Activated T-helper 2 cell treated with anti-CD3 and anti-CD28 coated beads, Interferon-gamma antibody, Interleukin-2, Interleukin-4, amounts not matched to agents 10 μg/mL and 5 μg/mL and 100 μg/mL, durations not matched to agents 14 hours and 24 hours and 36 hours (primary cell): ENCODE measurements around the gene GALR2. TPM values are rescaled to one million over a fixed set of nuclear protein-coding genes. Genes with fewer than 3 reads are reported as not detected.
"Not testable (repeated sequence)": the region's sequence is repeated elsewhere in the genome, so short reads cannot be mapped to it uniquely, and the experiment has no call there.

Source experiments
- DNase-seq: peaks from one replicate; pipeline ENCODE4 v3.0.0; 2021; ENCODE audit warnings: low spot score
- H3K27ac Mint-ChIP-seq: one replicate; pipeline ENCODE4 v1.8.0; 2021; ENCODE audit warnings: mixed read lengths
- H3K27me3 Mint-ChIP-seq: one replicate; pipeline ENCODE4 v1.8.0; 2021; ENCODE audit warnings: low read depth, mixed read lengths
- H3K36me3 Mint-ChIP-seq: one replicate; pipeline ENCODE4 v1.8.0; 2021; ENCODE audit warnings: low read depth, mixed read lengths
- H3K4me1 Mint-ChIP-seq: one replicate; pipeline ENCODE4 v1.8.0; 2021; ENCODE audit warnings: low read depth, mixed read lengths
- H3K4me3 Mint-ChIP-seq: one replicate; pipeline ENCODE4 v1.8.0; 2021; ENCODE audit warnings: low read depth, mild to moderate bottlenecking, moderate library complexity, mixed read lengths
- H3K9me3 Mint-ChIP-seq: one replicate; pipeline ENCODE4 v1.8.0; 2021; ENCODE audit warnings: mixed read lengths
- intact Hi-C: fragments of 100-400 bp; cut with micrococcal nuclease; formaldehyde crosslinking; loops from one replicate; pipeline ENCODE4 v1.15.1; 2023
- total RNA-seq: library from RNA; stranded (reverse); gene quantifications from 2 replicates; pipeline ENCODE4 v1.2.3, GENCODE V29; 2022

Gene GALR2
- total RNA-seq, 1 donor from 2014 or later = 10.7 TPM

GRCh38 chr17:76056882-76057281 lies 17.7 kb upstream of the GALR2 start:
- H3K27ac Mint-ChIP-seq = no peak overlapping the region
- H3K9me3 Mint-ChIP-seq = no peaks in the 10 kb centered on the region
- no peak for DNase-seq
- intact Hi-C loops = no loop called here
- H3K27me3 Mint-ChIP-seq = no peaks in the 10 kb centered on the region
- H3K36me3 Mint-ChIP-seq = peaks cover 70% of the 10 kb centered on the region
- H3K4me3 Mint-ChIP-seq = no peak overlapping the region
- peaks cover 9% of the 10 kb centered on the region for H3K4me1 Mint-ChIP-seq

- H3K4me3 Mint-ChIP-seq, H3K9me3 Mint-ChIP-seq, H3K27me3 Mint-ChIP-seq, H3K27ac Mint-ChIP-seq, DNase-seq, intact Hi-C loops, H3K4me1 Mint-ChIP-seq: not testable (repeated sequence)
- peaks cover 75% of the 10 kb centered on the region for H3K36me3 Mint-ChIP-seq
Measured at GRCh38 chr17:76058264-76058663, 16.3 kb upstream of the GALR2 start.

GRCh38 chr17:76063875-76064546 lies 10.6 kb upstream of the GALR2 start:
- H3K36me3 Mint-ChIP-seq = peaks cover 82% of the 10 kb centered on the region
- H3K27me3 Mint-ChIP-seq = no peaks in the 10 kb centered on the region
- H3K4me3 Mint-ChIP-seq = peak overlapping the region; percentile 55
- peaks cover 20% of the 10 kb centered on the region for H3K4me1 Mint-ChIP-seq
- no peak for DNase-seq
- no peaks in the 10 kb centered on the region for H3K9me3 Mint-ChIP-seq
- H3K27ac Mint-ChIP-seq = peak overlapping the region; percentile 68
- intact Hi-C loops = no loop called here

DNA sequence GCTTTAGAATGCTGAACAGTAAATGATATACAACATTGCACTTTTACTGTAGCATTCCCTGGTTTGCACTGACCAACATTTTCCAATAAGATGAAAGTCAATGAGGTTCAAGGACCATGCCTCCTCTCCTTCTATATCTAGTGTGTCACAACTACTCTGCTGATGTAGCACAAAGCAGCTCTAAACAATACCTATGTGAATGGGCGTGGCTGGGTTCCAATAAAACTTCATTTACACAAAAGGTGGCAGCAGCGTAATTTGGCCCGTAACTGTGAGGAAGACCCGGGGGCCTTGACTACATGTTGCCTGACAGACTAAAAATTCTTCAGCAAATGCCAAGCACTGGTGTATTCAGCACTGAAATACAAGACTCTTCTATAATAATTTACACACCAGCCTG lies 8.8 kb upstream of the GALR2 start:
- Mint-ChIP-seq H3K27me3 (no peaks in the 10 kb centered on the region), H3K9me3 (no peaks in the 10 kb centered on the region), H3K4me1 (peaks cover 29% of the 10 kb centered on the region), H3K27ac (no peak overlapping the region), H3K4me3 (no peak overlapping the region), H3K36me3 (peaks cover 81% of the 10 kb centered on the region)
- no peak for DNase-seq
- intact Hi-C loops = no loop called here

DNA sequence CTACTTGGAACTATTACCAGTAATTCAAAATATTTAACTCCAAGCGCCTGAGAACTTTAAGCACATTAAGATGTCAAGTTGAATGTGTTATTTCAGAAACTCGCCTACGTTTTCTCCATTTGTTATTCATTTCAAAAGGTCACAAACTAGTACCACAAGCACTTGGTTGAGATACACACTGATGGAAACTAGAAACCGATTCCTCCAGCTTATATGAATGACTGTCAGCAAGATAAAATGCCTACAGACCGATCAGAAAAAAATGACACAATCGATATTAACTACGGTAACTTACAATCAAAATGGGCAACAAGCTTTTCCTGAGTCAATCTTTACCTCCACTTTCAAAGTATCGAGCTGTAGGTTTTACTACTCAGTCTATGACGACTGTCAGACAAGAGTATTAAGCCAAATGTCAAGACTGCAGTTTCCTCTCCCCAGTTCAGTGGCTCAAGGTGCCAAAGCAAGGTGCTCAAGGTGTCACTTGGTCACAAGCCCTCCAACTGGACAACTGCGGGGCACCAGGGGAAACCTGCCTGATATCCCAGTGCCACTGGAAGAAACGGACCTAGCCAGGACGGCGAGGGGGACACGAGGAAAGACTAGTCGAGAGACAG lies 2.9 kb upstream of the GALR2 start:
- Mint-ChIP-seq H3K27ac (peak overlapping the region; percentile 100), H3K9me3 (no peaks in the 10 kb centered on the region), H3K27me3 (peaks cover 27% of the 10 kb centered on the region), H3K4me1 (peaks cover 24% of the 10 kb centered on the region), H3K36me3 (peaks cover 37% of the 10 kb centered on the region), H3K4me3 (peak overlapping the region; percentile 99)
- DNase-seq = no peak
- intact Hi-C loops = loop anchor here (2.0 to 10.0 kb wide), 5 partner anchors 31 to 316 kb away; partner anchors contain the start of genes EXOC7 and UNK

- Mint-ChIP-seq H3K4me1 (peaks cover 26% of the 10 kb centered on the region), H3K36me3 (peaks cover 38% of the 10 kb centered on the region)
- intact Hi-C loops = loop anchor here (2.0 to 10.0 kb wide), 3 partner anchors 30 to 315 kb away; partner anchors contain the start of genes EXOC7 and UNK
Measured at GRCh38 chr17:76072148-76072858, 2.3 kb upstream of the GALR2 start, which contains the start of gene SRP68. SRP68 (minus strand) TSS chr17:76072517; CDS start chr17:76072491, 26 bp downstream.

GRCh38 chr17:76075364-76076145 lies 974 bp downstream of the GALR2 start:
- Mint-ChIP-seq H3K4me3 (peak overlapping the region; percentile 61), H3K27me3 (peaks cover 50% of the 10 kb centered on the region), H3K4me1 (peaks cover 16% of the 10 kb centered on the region), H3K27ac (no peak overlapping the region), H3K36me3 (peaks cover 20% of the 10 kb centered on the region), H3K9me3 (no peaks in the 10 kb centered on the region)
- DNase-seq = no peak
- intact Hi-C loops = loop anchor here (10.0 kb wide), 1 partner anchor 291 kb away; the partner anchor contains the start of gene UNK

More at GRCh38 chr17:76072148-76072858, 2.3 kb upstream of the GALR2 start, which contains the start of gene SRP68:
- Mint-ChIP-seq H3K27me3 (peaks cover 34% of the 10 kb centered on the region), H3K27ac (peak within 1 kb of the TSS; percentile 100), H3K9me3 (no peaks in the 10 kb centered on the region), H3K4me3 (peak within 1 kb of the TSS; percentile 99)
- peak; percentile 82 for DNase-seq

- Mint-ChIP-seq H3K4me3 (peak overlapping the region; percentile 73), H3K36me3 (peaks cover 16% of the 10 kb centered on the region), H3K27ac (no peak overlapping the region), H3K4me1 (peaks cover 14% of the 10 kb centered on the region), H3K27me3 (peaks cover 50% of the 10 kb centered on the region), H3K9me3 (no peaks in the 10 kb centered on the region)
- intact Hi-C loops = loop anchor here (10.0 kb wide), 1 partner anchor 291 kb away; the partner anchor contains the start of gene UNK
- no peak for DNase-seq
Measured at GRCh38 chr17:76076146-76076764, 1.7 kb downstream of the GALR2 start.

GRCh38 chr17:76076765-76077583 lies 2.4 kb downstream of the GALR2 start:
- Mint-ChIP-seq H3K4me3 (peak overlapping the region; percentile 73), H3K36me3 (peaks cover 13% of the 10 kb centered on the region), H3K4me1 (peaks cover 12% of the 10 kb centered on the region), H3K27me3 (peaks cover 50% of the 10 kb centered on the region), H3K27ac (no peak overlapping the region), H3K9me3 (no peaks in the 10 kb centered on the region)
- intact Hi-C loops = loop anchor here (10.0 kb wide), 1 partner anchor 292 kb away; the partner anchor contains the start of gene UNK
- peak; percentile 34 for DNase-seq

DNA sequence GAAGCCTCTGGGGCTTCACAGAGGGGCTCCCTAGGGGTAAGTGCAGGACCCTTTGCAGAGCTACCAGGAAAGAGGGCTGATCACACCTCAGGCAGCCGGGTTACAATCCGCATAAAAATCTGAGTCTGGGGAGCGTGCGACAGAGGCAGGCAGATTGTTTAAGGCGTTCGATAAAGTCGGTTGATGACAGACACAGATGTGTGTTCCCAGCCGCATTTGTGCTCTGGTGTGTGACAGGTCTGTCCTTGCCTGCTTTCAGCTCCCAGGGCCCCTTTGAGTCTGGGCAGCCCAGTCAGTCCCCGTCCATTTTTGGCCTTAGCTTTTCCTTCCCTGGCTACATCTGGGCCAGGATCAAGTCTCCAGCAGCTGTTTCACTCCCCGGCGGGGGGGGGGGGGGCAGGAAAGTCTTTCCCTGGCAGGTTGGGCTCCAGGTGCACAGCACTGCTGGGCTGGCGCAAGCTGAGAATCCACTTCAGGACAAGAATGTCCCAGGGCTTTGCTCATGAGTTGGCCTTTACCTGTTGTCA lies 3.1 kb downstream of the GALR2 start:
- Mint-ChIP-seq H3K27ac (no peak overlapping the region), H3K4me1 (peaks cover 12% of the 10 kb centered on the region), H3K4me3 (no peak overlapping the region), H3K9me3 (no peaks in the 10 kb centered on the region), H3K36me3 (peaks cover 13% of the 10 kb centered on the region), H3K27me3 (peaks cover 50% of the 10 kb centered on the region)
- no peak for DNase-seq
- intact Hi-C loops = loop anchor here (10.0 kb wide), 1 partner anchor 293 kb away; the partner anchor contains the start of gene UNK

GRCh38 chr17:76078370-76078769 lies 3.8 kb downstream of the GALR2 start:
- H3K27me3 Mint-ChIP-seq = peaks cover 50% of the 10 kb centered on the region
- H3K9me3 Mint-ChIP-seq, DNase-seq, H3K4me3 Mint-ChIP-seq: not testable (repeated sequence)
- intact Hi-C loops = loop anchor here (10.0 kb wide), 1 partner anchor 294 kb away; the partner anchor contains the start of gene UNK
- peak overlapping the region; percentile 8 for H3K27ac Mint-ChIP-seq
- H3K36me3 Mint-ChIP-seq = peaks cover 13% of the 10 kb centered on the region
- peaks cover 12% of the 10 kb centered on the region for H3K4me1 Mint-ChIP-seq
